GM23248 (cell line): ENCODE measurements around the gene ZNF658. TPM values are rescaled to one million over a fixed set of nuclear protein-coding genes. Genes with fewer than 3 reads are reported as not detected.
"Not testable (repeated sequence)": the region's sequence is repeated elsewhere in the genome, so short reads cannot be mapped to it uniquely, and the experiment has no call there.

Experiments
- DNase-seq: peaks from one replicate; pipeline ENCODE4 v3.0.0-alpha.2; 2015
- H2AFZ ChIP-seq: fragments of 200-600 bp; sonication (generic); 2 replicates; pipeline ENCODE4 v1.6.1; 2016; ENCODE audit warnings: antibody characterized with exemption
- H3F3A ChIP-seq: fragments of 200-600 bp; sonication (generic); 2 replicates; pipeline ENCODE4 v1.6.1; 2016; ENCODE audit warnings: mild to moderate bottlenecking, antibody characterized with exemption, mixed run types; ENCODE audit not compliant: insufficient read depth
- H3K27ac ChIP-seq: fragments of 200-600 bp; sonication (generic); 2 replicates; pipeline ENCODE4 v1.5.1; 2016; ENCODE audit warnings: mild to moderate bottlenecking
- H3K27me3 ChIP-seq: fragments of 200-600 bp; sonication (generic); replicated peaks from 2 replicates; pipeline ENCODE4 v1.6.1; 2016; ENCODE audit warnings: mild to moderate bottlenecking; ENCODE audit not compliant: insufficient read depth
- H3K36me3 ChIP-seq: fragments of 200-600 bp; sonication (generic); 2 replicates; pipeline ENCODE4 v1.6.1; 2016; ENCODE audit warnings: low read depth, mild to moderate bottlenecking
- H3K4me1 ChIP-seq: fragments of 200-600 bp; sonication (generic); 2 replicates; pipeline ENCODE4 v1.6.1; 2016; ENCODE audit warnings: mild to moderate bottlenecking; ENCODE audit not compliant: insufficient read depth
- H3K4me2 ChIP-seq: fragments of 200-600 bp; sonication (generic); one replicate; pipeline ENCODE4 v1.6.1; 2016; ENCODE audit warnings: mild to moderate bottlenecking; ENCODE audit not compliant: unreplicated experiment
- H3K4me3 ChIP-seq: fragments of 200-600 bp; sonication (generic); 2 replicates; pipeline ENCODE4 v1.5.1; 2016; ENCODE audit warnings: mild to moderate bottlenecking
- H3K79me2 ChIP-seq: fragments of 200-600 bp; sonication (generic); 2 replicates; pipeline ENCODE4 v1.6.1; 2016; ENCODE audit warnings: mild to moderate bottlenecking; ENCODE audit not compliant: insufficient read depth
- H3K9ac ChIP-seq: fragments of 200-600 bp; sonication (generic); 2 replicates; pipeline ENCODE4 v1.6.1; 2016; ENCODE audit warnings: mild to moderate bottlenecking
- H3K9me2 ChIP-seq: fragments of 200-600 bp; sonication (generic); 2 replicates; pipeline ENCODE4 v1.6.1; 2016; ENCODE audit warnings: mixed run types, mild to moderate bottlenecking, moderate library complexity; ENCODE audit not compliant: insufficient read depth
- H3K9me3 ChIP-seq: fragments of 200-600 bp; sonication (generic); one replicate; pipeline ENCODE4 v1.6.1; 2017; ENCODE audit warnings: low read depth
- H4K20me1 ChIP-seq: fragments of 200-600 bp; sonication (generic); 2 replicates; pipeline ENCODE4 v1.6.0; 2016; ENCODE audit not compliant: insufficient read depth
- WGBS, 2 experiments: methylation state at CpG; one replicate each; pipeline ENCODE4 v1.1.6; 2015 to 2017; ENCODE audit warnings: low lambda C conversion rate in 2 of 2, low coverage in 1 of 2; ENCODE audit errors: missing lambda C conversion rate in 2 of 2; 5-methylcytosine and 5-hydroxymethylcytosine counted together
- in situ Hi-C: fragments of 300-500 bp; cut with MboI; formaldehyde crosslinking; loops from 2 replicates; pipeline ENCODE4 v1.15.0; 2020
- polyA plus RNA-seq: library from polyadenylated mRNA; unstranded; fragments of >200 nt; fragmentation: Nextera tagmentation; extraction: Ambion mirVana; gene quantifications from 2 replicates; pipeline ENCODE4 v1.2.1, GENCODE V29; 2016
- total RNA-seq: library from RNA; depleted of rRNA; stranded (reverse); fragments of >200 nt; shearing (Covaris generic); gene quantifications from 2 replicates; pipeline ENCODE4 v1.2.3, GENCODE V29; 2014; rRNA removed

ZNF658 gene
- total RNA-seq = 3.7 and 4.8 TPM in 2 replicates
- polyA plus RNA-seq = 1.9 and 2.4 TPM in 2 replicates

DNA sequence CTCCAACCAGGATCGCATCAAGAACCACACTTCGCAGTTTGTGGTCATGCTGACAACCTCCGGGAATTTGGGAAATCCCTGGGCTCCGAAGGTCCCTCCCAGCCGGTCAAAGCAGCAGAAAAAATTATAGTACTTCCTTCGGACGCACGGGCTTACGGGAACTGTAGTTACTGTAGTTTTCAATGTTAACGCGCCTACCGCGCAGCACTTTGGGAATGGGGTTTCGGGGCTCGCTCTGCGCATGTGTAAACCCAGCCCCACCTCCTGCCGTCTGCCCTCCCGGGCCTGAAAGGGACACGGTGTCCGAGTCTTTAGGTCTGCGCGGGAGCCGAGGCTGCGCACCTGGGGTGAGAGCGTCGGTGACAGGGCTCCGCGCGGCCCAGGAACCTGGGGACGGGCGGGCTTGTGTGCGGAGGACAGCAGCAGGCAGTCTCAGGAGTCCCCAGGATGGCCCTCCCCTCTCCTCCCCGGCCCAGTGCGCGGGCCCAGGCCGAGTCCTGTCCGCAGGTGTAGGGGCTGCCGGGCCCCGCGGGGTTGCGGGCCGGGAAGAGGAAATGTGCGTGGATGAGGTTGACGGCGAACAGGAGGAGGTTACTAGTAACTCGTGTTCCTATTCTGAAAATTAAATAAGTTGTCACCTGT is at the start of gene ZNF658:
TSS of gene ZNF658 (plus strand) at position 236 of the 642 bp plus-strand sequence. CDS start 2,837 bp downstream, outside the sequence.
- peak within 1 kb of the TSS; percentile 75 for H3K9ac ChIP-seq
- peak; percentile 88 for DNase-seq
- in situ Hi-C loops = not testable (repeated sequence)

DNA sequence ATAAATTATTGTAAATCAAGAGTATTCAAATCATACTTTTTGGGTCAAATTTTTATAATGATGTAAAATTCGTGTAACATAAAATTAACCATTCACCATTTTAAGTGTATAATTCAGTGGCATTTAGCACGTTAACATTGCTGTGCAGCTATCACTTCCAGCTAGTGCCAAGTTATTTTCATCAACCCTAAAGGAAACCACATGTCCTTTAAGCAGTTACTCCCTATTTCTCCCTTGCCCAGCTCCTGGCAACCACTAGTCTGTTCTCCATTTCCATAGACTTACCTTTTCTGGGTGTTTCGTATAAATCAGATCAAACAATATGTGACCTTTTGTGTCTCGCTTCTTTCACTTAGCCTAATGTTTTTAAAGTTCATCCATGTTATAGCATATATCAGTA is 38.8 kb upstream of the ZNF658 start:
- H3K9me3 ChIP-seq, H3K27me3 ChIP-seq, in situ Hi-C loops, H3K27ac ChIP-seq, H3K79me2 ChIP-seq, H3K9me2 ChIP-seq, H2AFZ ChIP-seq, H4K20me1 ChIP-seq, DNase-seq, H3K4me1 ChIP-seq, H3K9ac ChIP-seq, H3K36me3 ChIP-seq, H3K4me2 ChIP-seq, H3F3A ChIP-seq, H3K4me3 ChIP-seq: not testable (repeated sequence)
- no CpG with 5 or more reads among the region's 4 CpGs for WGBS, 2 experiments

More for the DNA sequence above, at the start of gene ZNF658:
- Histone ChIP-seq H3K4me3 (peak within 1 kb of the TSS; percentile 72), H3K4me2 (peak within 1 kb of the TSS; percentile 96), H3K27ac (peak within 1 kb of the TSS; percentile 35; the same call in 1 of the 2 replicates), H2AFZ (peak within 1 kb of the TSS; percentile 76)
- H3K79me2 ChIP-seq, H3K9me3 ChIP-seq, H3K36me3 ChIP-seq, H3F3A ChIP-seq, H4K20me1 ChIP-seq, H3K4me1 ChIP-seq, H3K9me2 ChIP-seq, H3K27me3 ChIP-seq: not testable (repeated sequence)
- 1 to 2% methylated on average over 40 to 46 of the region's 46 CpGs for WGBS, 2 experiments

DNA sequence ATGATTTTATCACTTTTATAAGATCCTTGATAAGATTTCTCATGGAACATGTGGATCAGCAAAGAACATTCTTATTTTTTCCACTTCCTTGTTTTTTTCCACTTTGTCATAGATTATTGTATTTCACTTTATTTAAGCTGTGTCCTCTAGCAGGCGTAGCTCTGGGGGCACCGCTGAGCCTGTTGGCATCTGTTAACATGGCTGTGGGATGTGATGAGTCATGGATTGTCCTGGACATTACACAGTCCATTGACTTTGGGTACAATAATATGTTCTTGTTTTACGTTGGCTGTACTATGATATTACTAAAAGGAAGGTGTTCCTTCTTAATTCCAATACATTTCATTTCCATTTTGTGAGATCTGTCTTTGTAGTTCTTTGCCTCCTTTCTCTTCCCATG is 31.9 kb upstream of the ZNF658 start:
- H3K9me3 ChIP-seq, H3K27ac ChIP-seq, in situ Hi-C loops, H3K9ac ChIP-seq, H3K4me3 ChIP-seq, H3F3A ChIP-seq, H3K9me2 ChIP-seq, H3K79me2 ChIP-seq, DNase-seq, H3K27me3 ChIP-seq, H3K4me1 ChIP-seq, H4K20me1 ChIP-seq, H2AFZ ChIP-seq, H3K36me3 ChIP-seq, H3K4me2 ChIP-seq: not testable (repeated sequence)
- 27 to 32% methylated on average over 2 to 3 of the region's 3 CpGs for WGBS, 2 experiments

DNA sequence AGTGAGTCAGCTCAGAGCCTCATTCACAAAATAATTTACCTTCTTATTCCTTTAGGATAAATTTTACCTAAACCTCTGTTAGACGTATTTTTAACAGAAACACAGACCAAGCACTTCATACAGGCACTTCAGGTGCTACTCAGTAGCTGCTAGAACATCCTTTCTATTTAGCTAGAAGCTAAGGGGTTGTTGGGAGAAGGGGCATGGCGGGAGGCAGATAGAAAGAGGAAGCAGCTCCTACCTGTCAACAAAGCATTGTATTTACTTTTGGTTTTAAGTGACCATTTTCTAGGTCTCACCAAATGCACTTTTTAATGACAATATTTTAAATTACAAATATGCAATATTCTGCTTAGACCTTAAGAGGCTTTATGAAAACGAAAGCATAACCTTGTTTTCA is 19.9 kb upstream of the ZNF658 start:
- DNase-seq, H3K36me3 ChIP-seq, H3K79me2 ChIP-seq, H3K4me1 ChIP-seq, H3K27ac ChIP-seq, H2AFZ ChIP-seq, H3K27me3 ChIP-seq, H3K9me3 ChIP-seq, H3K4me2 ChIP-seq, H3F3A ChIP-seq, in situ Hi-C loops, H3K4me3 ChIP-seq, H3K9ac ChIP-seq, H4K20me1 ChIP-seq, H3K9me2 ChIP-seq: not testable (repeated sequence)
- 8 to 11% methylated on average over 3 of the region's 3 CpGs for WGBS, 2 experiments

DNA sequence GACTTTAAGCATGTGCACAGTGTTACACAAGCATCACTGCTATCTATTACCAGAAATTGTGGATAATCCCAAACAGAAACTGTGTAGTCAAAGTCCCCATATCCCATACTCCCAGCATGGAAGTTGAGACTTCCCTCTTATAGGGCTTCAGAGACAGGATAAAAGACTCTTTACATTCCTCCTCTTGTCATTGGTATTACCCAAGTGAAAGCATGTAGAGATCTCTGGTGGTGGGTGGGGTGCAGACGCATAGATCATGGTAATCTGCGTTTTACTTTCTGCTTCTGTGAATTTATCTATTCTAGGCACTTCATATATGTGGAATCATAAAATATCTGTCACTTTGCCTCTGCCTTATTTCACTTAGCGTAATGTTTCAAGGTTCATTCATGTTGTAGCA is 18.7 kb upstream of the ZNF658 start:
- H2AFZ ChIP-seq, H3K36me3 ChIP-seq, H3K4me1 ChIP-seq, H3K27ac ChIP-seq, H3K9ac ChIP-seq, H4K20me1 ChIP-seq, H3F3A ChIP-seq, DNase-seq, H3K27me3 ChIP-seq, H3K4me3 ChIP-seq, H3K4me2 ChIP-seq, H3K9me2 ChIP-seq, H3K9me3 ChIP-seq, in situ Hi-C loops, H3K79me2 ChIP-seq: not testable (repeated sequence)
- WGBS, 2 experiments = 42 to 47% methylated on average over 3 of the region's 3 CpGs

DNA sequence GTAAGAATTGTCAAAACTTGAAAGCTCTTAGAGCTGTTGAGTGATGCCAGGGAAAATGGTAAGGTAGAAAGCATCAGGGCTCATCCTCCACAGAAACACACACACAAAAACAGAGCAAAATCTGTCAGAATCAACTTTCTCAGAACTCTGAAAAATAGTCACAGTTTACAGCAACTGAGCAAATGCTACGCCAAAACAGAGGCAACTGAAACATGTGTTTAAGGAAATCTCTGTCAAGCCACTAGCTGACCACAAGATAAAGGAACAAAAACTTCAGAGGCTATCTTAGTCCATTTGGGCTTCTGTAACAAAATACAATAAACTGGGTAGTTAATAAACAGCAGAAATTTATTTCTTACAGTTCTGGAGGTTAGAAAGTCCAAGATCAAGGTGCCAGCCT is 10.2 kb upstream of the ZNF658 start:
- H3K9ac ChIP-seq, H3K9me3 ChIP-seq, H3K9me2 ChIP-seq, H3F3A ChIP-seq, H3K4me3 ChIP-seq, H3K79me2 ChIP-seq, H3K4me1 ChIP-seq, H3K27ac ChIP-seq, H3K4me2 ChIP-seq, H3K27me3 ChIP-seq, H2AFZ ChIP-seq, in situ Hi-C loops, DNase-seq, H3K36me3 ChIP-seq, H4K20me1 ChIP-seq: not testable (repeated sequence)
- WGBS, 2 experiments = 14 to 27% methylated on average over 1 of the region's 1 CpG

DNA sequence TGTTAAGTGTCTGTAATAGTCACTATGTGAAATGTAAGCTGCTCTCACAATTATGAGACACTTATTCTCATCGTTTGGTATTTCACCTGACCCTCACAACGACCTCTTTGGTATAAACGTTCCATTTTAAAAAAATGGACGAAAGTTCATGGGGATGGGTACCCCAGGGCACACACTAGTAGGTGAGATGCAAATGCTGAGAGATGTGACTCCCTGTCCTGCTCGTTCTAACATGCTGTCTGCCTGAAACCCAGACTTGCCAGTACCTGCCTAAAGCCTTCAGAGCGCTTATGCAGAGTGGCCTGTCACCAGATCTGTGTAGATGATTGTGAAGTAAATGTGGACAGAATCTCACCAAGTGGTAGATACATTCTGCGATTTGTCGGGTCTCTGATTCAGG is 616 bp downstream of the ZNF658 start:
- H4K20me1 ChIP-seq, H3K27me3 ChIP-seq, H3K4me1 ChIP-seq, H3K9me2 ChIP-seq, H3K36me3 ChIP-seq, H3K9me3 ChIP-seq, H3F3A ChIP-seq, H3K79me2 ChIP-seq, DNase-seq, in situ Hi-C loops, H3K27ac ChIP-seq: not testable (repeated sequence)
- Histone ChIP-seq H2AFZ (peak overlapping the region; percentile 76), H3K4me3 (peak overlapping the region; percentile 72), H3K4me2 (peak overlapping the region; percentile 96), H3K9ac (peak overlapping the region; percentile 75)
- 17 to 20% methylated on average over 6 of the region's 8 CpGs for WGBS, 2 experiments

DNA sequence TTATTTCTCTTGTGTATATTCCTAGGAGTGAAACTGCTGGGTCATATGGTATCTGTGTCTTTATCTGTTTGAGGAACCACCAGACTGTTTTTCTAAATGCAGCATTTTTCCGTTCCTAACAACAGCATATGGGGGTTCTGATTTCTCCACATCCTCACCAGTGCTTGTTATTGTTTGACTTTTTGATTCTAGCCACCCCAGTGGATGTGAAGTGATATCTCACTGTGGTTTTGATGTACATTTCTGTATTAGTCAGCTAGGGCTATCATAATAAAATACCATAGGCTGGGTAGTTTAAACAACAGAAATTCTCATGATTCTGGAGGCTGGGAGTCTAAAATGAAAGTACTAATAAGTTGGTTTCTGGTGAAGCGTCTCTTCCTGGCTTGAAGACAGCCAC is 9.0 kb downstream of the ZNF658 start:
- H3K4me3 ChIP-seq, in situ Hi-C loops, H3K79me2 ChIP-seq, H3K27ac ChIP-seq, H4K20me1 ChIP-seq, H3K4me1 ChIP-seq, DNase-seq, H2AFZ ChIP-seq, H3K9me3 ChIP-seq, H3K9ac ChIP-seq, H3K27me3 ChIP-seq, H3K9me2 ChIP-seq, H3F3A ChIP-seq, H3K4me2 ChIP-seq, H3K36me3 ChIP-seq: not testable (repeated sequence)
- 88 to 92% methylated on average over 2 of the region's 2 CpGs for WGBS, 2 experiments
